ENCODE results near the gene HHAT. TPM values are rescaled to one million over a fixed set of nuclear protein-coding genes. Genes with fewer than 3 reads are reported as not detected.

HHAT gene
- total and polyA plus RNA-seq, 9 of the 15 experiments (the other 6 are each of a cell fraction or from before 2014, with no cell fraction given), result 0.07 to 0.16 (median 0.13) TPM; not detected in 1

GRCh38 chr1:210692796-210693195 lies 364.1 kb downstream of the HHAT start:
- H3K9ac ChIP-seq (ENCODE audit: insufficient read depth in 1 of 2, low read depth in 2 of 2, low read length in 2 of 2), result no peak overlapping the region
- H3K4me3 ChIP-seq, result no peak overlapping the region
- H2AFZ ChIP-seq (ENCODE audit: low read depth, low read length), result no peak overlapping the region
- 0 out of 2 replicates have a peak, but pooled peaks cover 9% of the 10 kb centered on the region for H4K20me1 ChIP-seq (replicated peaks; ENCODE audit: control insufficient read depth, insufficient read depth, low read length)
- ChIA-PET POLR2A (no interaction called here), CTCF (ENCODE audit: low intra/inter-chr PET ratio) (no interaction called here)
- H3K9me3 ChIP-seq (replicated peaks; ENCODE audit: control insufficient read depth, insufficient read depth, low read depth, low read length), result no peaks in the 10 kb centered on the region
- H3K9me1 ChIP-seq (ENCODE audit: control insufficient read depth, insufficient read depth, low read length), result no peaks in the 10 kb centered on the region
- no peak for ATAC-seq
- WGBS (ENCODE audit: insufficient coverage, low coverage, missing lambda C conversion rate), result under 1% methylated on average over 7 of the region's 7 CpGs
- no peak for DNase-seq (ENCODE audit: extremely low read depth in 1 of 4, low spot score in 3 of 4)
- in situ Hi-C loops (cut with MboI), result no loop called here
- no peaks in the 10 kb centered on the region for H3K27me3 ChIP-seq (ENCODE audit: control insufficient read depth in 2 of 2, insufficient read depth in 2 of 2, low read length in 2 of 2)
- BruUV-seq (replicated peaks), result no TSS peak
- no peaks in the 10 kb centered on the region for H3K4me1 ChIP-seq (replicated peaks in 1 of 2; ENCODE audit: control insufficient read depth in 2 of 2, insufficient read depth in 2 of 2, low read length in 2 of 2)
- H3K4me2 ChIP-seq (ENCODE audit: insufficient read depth, low read length), result no peak overlapping the region
- H3K79me2 ChIP-seq (ENCODE audit: control insufficient read depth, insufficient read depth, low read length), result no peaks in the 10 kb centered on the region
- intact Hi-C loops (cut with micrococcal nuclease), result no loop called here
- H3K36me3 ChIP-seq (ENCODE audit: control insufficient read depth, insufficient read depth, low read length), result no peaks in the 10 kb centered on the region
- H3K27ac ChIP-seq (ENCODE audit: extremely low read depth, low read depth, low read length), result no peak overlapping the region
- no peak for FAIRE-seq
- TF ChIP-seq, protein P1, sequence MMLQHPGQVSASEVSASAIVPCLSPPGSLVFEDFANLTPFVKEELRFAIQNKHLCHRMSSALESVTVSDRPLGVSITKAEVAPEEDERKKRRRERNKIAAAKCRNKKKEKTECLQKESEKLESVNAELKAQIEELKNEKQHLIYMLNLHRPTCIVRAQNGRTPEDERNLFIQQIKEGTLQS (IDR thresholded peaks at IDR 0.05), result no peak
- TF ChIP-seq, protein P1 (CRISPR knock-in tag; conservative IDR thresholded peaks at IDR 0.05), result no peak
- TF ChIP-seq ARID2 (IDR thresholded peaks at IDR 0.05) (no peak), FOXK1 (CRISPR knock-in tag; IDR thresholded peaks at IDR 0.05; ENCODE audit: borderline replicate concordance) (no peak), NUFIP1 (IDR thresholded peaks at IDR 0.05; ENCODE audit: partially characterized antibody) (no peak), SNIP1 (IDR thresholded peaks at IDR 0.05; ENCODE audit: low read depth) (no peak), PHTF2 (CRISPR knock-in tag; IDR thresholded peaks at IDR 0.05) (no peak), FOXP1 (CRISPR knock-in tag; IDR thresholded peaks at IDR 0.05) (no peak), KLF1 (tag; IDR thresholded peaks at IDR 0.05) (no peak), GABPB2 (CRISPR knock-in tag; conservative IDR thresholded peaks at IDR 0.05) (no peak), RBM39 (optimal IDR thresholded peaks at IDR 0.05; ENCODE audit: low read depth, low read length) (no peak), HDAC8 (tag; IDR thresholded peaks at IDR 0.05) (no peak), RBFOX2 (IDR thresholded peaks at IDR 0.05; ENCODE audit: low read depth, low read length) (no peak), ZNF354B (CRISPR knock-in tag; IDR thresholded peaks at IDR 0.05) (no peak), CREB3 (tag; conservative IDR thresholded peaks at IDR 0.05; ENCODE audit: low read depth) (no peak), JUN (IDR thresholded peaks at IDR 0.05; ENCODE audit: borderline replicate concordance, low read depth, low read length) (no peak), JUN (CRISPR knock-in tag; IDR thresholded peaks at IDR 0.05; ENCODE audit: borderline replicate concordance) (no peak), ZNF217 (CRISPR knock-in tag; IDR thresholded peaks at IDR 0.05) (no peak)
- TF ChIP-seq, protein P2, sequence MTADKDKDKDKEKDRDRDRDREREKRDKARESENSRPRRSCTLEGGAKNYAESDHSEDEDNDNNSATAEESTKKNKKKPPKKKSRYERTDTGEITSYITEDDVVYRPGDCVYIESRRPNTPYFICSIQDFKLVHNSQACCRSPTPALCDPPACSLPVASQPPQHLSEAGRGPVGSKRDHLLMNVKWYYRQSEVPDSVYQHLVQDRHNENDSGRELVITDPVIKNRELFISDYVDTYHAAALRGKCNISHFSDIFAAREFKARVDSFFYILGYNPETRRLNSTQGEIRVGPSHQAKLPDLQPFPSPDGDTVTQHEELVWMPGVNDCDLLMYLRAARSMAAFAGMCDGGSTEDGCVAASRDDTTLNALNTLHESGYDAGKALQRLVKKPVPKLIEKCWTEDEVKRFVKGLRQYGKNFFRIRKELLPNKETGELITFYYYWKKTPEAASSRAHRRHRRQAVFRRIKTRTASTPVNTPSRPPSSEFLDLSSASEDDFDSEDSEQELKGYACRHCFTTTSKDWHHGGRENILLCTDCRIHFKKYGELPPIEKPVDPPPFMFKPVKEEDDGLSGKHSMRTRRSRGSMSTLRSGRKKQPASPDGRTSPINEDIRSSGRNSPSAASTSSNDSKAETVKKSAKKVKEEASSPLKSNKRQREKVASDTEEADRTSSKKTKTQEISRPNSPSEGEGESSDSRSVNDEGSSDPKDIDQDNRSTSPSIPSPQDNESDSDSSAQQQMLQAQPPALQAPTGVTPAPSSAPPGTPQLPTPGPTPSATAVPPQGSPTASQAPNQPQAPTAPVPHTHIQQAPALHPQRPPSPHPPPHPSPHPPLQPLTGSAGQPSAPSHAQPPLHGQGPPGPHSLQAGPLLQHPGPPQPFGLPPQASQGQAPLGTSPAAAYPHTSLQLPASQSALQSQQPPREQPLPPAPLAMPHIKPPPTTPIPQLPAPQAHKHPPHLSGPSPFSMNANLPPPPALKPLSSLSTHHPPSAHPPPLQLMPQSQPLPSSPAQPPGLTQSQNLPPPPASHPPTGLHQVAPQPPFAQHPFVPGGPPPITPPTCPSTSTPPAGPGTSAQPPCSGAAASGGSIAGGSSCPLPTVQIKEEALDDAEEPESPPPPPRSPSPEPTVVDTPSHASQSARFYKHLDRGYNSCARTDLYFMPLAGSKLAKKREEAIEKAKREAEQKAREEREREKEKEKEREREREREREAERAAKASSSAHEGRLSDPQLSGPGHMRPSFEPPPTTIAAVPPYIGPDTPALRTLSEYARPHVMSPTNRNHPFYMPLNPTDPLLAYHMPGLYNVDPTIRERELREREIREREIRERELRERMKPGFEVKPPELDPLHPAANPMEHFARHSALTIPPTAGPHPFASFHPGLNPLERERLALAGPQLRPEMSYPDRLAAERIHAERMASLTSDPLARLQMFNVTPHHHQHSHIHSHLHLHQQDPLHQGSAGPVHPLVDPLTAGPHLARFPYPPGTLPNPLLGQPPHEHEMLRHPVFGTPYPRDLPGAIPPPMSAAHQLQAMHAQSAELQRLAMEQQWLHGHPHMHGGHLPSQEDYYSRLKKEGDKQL (CRISPR knock-in tag; IDR thresholded peaks at IDR 0.05; ENCODE audit: borderline replicate concordance), result no peak
